Measurements from ENCODE around the gene CCDC8.
"Not testable (repeated sequence)": the region's sequence is repeated elsewhere in the genome, so short reads cannot be mapped to it uniquely, and the experiment has no call there.

Gene CCDC8

GRCh38 chr19:46404753-46405468 lies 8.5 kb downstream of the CCDC8 start:
- DNase-seq (ENCODE audit: low read depth): no peak

- DNase-seq (ENCODE audit: low read depth): no peak
Measured at GRCh38 chr19:46404055-46404752, 9.2 kb downstream of the CCDC8 start.

- DNase-seq (ENCODE audit: low read depth): no peak
Measured at GRCh38 chr19:46402725-46403124, 10.6 kb downstream of the CCDC8 start.

- not testable (repeated sequence) for DNase-seq (ENCODE audit: low read depth)
Measured at GRCh38 chr19:46397801-46398479, 15.4 kb downstream of the CCDC8 start.

GRCh38 chr19:46394402-46394797 lies 19.0 kb downstream of the CCDC8 start:
- DNase-seq (ENCODE audit: low read depth): no peak

- DNase-seq (ENCODE audit: low read depth): no peak
Measured at GRCh38 chr19:46393456-46394401, 19.6 kb downstream of the CCDC8 start.

- no peak for DNase-seq (ENCODE audit: low read depth)
Measured at GRCh38 chr19:46392837-46393236, 20.5 kb downstream of the CCDC8 start.

- DNase-seq (ENCODE audit: low read depth): no peak
Measured at GRCh38 chr19:46392252-46392801, 21.0 kb downstream of the CCDC8 start.

- DNase-seq (ENCODE audit: low read depth): no peak
Measured at GRCh38 chr19:46391296-46392251, 21.8 kb downstream of the CCDC8 start.

- no peak for DNase-seq (ENCODE audit: low read depth)
Measured at GRCh38 chr19:46390866-46391265, 22.5 kb downstream of the CCDC8 start.

- DNase-seq (ENCODE audit: low read depth): no peak
Measured at GRCh38 chr19:46390121-46390858, 23.1 kb downstream of the CCDC8 start.

- DNase-seq (ENCODE audit: low read depth): no peak
Measured at GRCh38 chr19:46388311-46389095, 24.9 kb downstream of the CCDC8 start.

- DNase-seq (ENCODE audit: low read depth): no peak
Measured at GRCh38 chr19:46387713-46388130, 25.6 kb downstream of the CCDC8 start.

GRCh38 chr19:46386996-46387712 lies 26.2 kb downstream of the CCDC8 start:
- no peak for DNase-seq (ENCODE audit: low read depth)

GRCh38 chr19:46386151-46386550 lies 27.2 kb downstream of the CCDC8 start:
- DNase-seq (ENCODE audit: low read depth): no peak

GRCh38 chr19:46385636-46386035 lies 27.7 kb downstream of the CCDC8 start:
- DNase-seq (ENCODE audit: low read depth): no peak

GRCh38 chr19:46384396-46384795 lies 29.0 kb downstream of the CCDC8 start:
- no peak for DNase-seq (ENCODE audit: low read depth)

GRCh38 chr19:46383846-46384245 lies 29.5 kb downstream of the CCDC8 start:
- DNase-seq (ENCODE audit: low read depth): no peak
